CD14-positive monocyte (primary cell): Measurements from ENCODE around the gene APOBEC3H. TPM values are rescaled to one million over a fixed set of nuclear protein-coding genes. Genes with fewer than 3 reads are reported as not detected.

Source experiments
- DNase-seq, 3 donors: peaks; one replicate each; pipeline ENCODE4 v3.0.0-alpha.2; 2011 to 2022
- H2AFZ ChIP-seq: 2 replicates; pipeline ENCODE4 v1.6.0; 2012; ENCODE audit warnings: mild to moderate bottlenecking, low read depth, low read length, inconsistent platforms; ENCODE audit not compliant: insufficient read depth, poor library complexity, severe bottlenecking
- H3K27ac ChIP-seq, 2 donors: 1 replicate in 1 of 2; 2 replicates in 1 of 2; pipeline ENCODE4 v1.5.1; 2012 to 2013; ENCODE audit warnings: low read length in 2 of 2, control low read depth in 1 of 2, inconsistent platforms in 1 of 2, low read depth in 1 of 2, mild to moderate bottlenecking in 1 of 2
- H3K27me3 ChIP-seq, 2 donors: one replicate each; pipeline versions ENCODE4 v1.6.0 to v1.6.1; 2011 to 2013; ENCODE audit warnings: low read length in 2 of 2; ENCODE audit not compliant: control insufficient read depth in 2 of 2, insufficient read depth in 2 of 2
- H3K36me3 ChIP-seq, 2 donors: replicated peaks in 1 of 2; 1 replicate in 1 of 2; 2 replicates in 1 of 2; pipeline versions ENCODE4 v1.5.1 to v1.6.1; 2012 to 2013; ENCODE audit warnings: low read length in 2 of 2, control low read depth in 1 of 2, inconsistent platforms in 1 of 2, mild to moderate bottlenecking in 1 of 2; ENCODE audit not compliant: insufficient read depth in 2 of 2, control insufficient read depth in 1 of 2
- H3K4me1 ChIP-seq, 2 donors: 1 replicate in 1 of 2; 2 replicates in 1 of 2; pipeline versions ENCODE4 v1.5.1 to v1.6.1; 2012 to 2013; ENCODE audit warnings: low read length in 2 of 2, control low read depth in 1 of 2, inconsistent platforms in 1 of 2, mild to moderate bottlenecking in 1 of 2, moderate library complexity in 1 of 2; ENCODE audit not compliant: insufficient read depth in 2 of 2, control insufficient read depth in 1 of 2
- H3K4me2 ChIP-seq: replicated peaks from 2 replicates; pipeline ENCODE3; 2012; ENCODE audit warnings: low read length, moderate library complexity, mild to moderate bottlenecking; ENCODE audit not compliant: poor library complexity, severe bottlenecking; ENCODE audit errors: extremely low read depth
- H3K4me3 ChIP-seq, 3 experiments: fragments of 200-600 bp in 1 of 3; sonication (generic) in 1 of 3; replicated peaks in 1 of 3; 1 replicate in 2 of 3; 2 replicates in 1 of 3; pipeline ENCODE4 v1.5.1; 2011 to 2013; ENCODE audit warnings: low read length in 3 of 3, mild to moderate bottlenecking in 3 of 3, control low read depth in 2 of 3, low read depth in 2 of 3, inconsistent platforms in 1 of 3, moderate library complexity in 1 of 3
- H3K79me2 ChIP-seq: 2 replicates; pipeline ENCODE4 v1.6.0; 2012; ENCODE audit warnings: mild to moderate bottlenecking, control low read depth, inconsistent platforms, low read length, moderate library complexity; ENCODE audit not compliant: insufficient read depth
- H3K9ac ChIP-seq: 2 replicates; pipeline ENCODE4 v1.6.0; 2017; ENCODE audit warnings: low read length, mild to moderate bottlenecking; ENCODE audit not compliant: insufficient read depth, poor library complexity, severe bottlenecking
- H3K9me3 ChIP-seq, 2 donors: replicated peaks in 1 of 2; 1 replicate in 1 of 2; 2 replicates in 1 of 2; pipeline versions ENCODE4 v1.5.1 to v1.6.1; 2012 to 2013; ENCODE audit warnings: low read length in 2 of 2, control low read depth in 1 of 2; ENCODE audit not compliant: control insufficient read depth in 1 of 2, insufficient read depth in 1 of 2
- H4K20me1 ChIP-seq: 2 replicates; pipeline ENCODE4 v1.6.0; 2012; ENCODE audit warnings: mild to moderate bottlenecking, low read length, control low read depth, moderate library complexity; ENCODE audit not compliant: insufficient read depth
- H3K27ac Mint-ChIP-seq, 7 donors: one replicate each; pipeline ENCODE4 v1.8.0; 2020; ENCODE audit warnings: mild to moderate bottlenecking in 7 of 7, mixed read lengths in 7 of 7, moderate library complexity in 6 of 7, inconsistent platforms in 2 of 7
- H3K27me3 Mint-ChIP-seq, 3 donors: one replicate each; pipeline ENCODE4 v1.8.0; 2021 to 2022; ENCODE audit warnings: low read depth in 3 of 3, mild to moderate bottlenecking in 3 of 3, mixed read lengths in 3 of 3, moderate library complexity in 3 of 3, inconsistent platforms in 1 of 3
- H3K36me3 Mint-ChIP-seq, 2 donors: one replicate each; pipeline ENCODE4 v1.8.0; 2020; ENCODE audit warnings: mixed read lengths in 2 of 2, inconsistent platforms in 1 of 2, mild to moderate bottlenecking in 1 of 2
- H3K4me1 Mint-ChIP-seq: one replicate; pipeline ENCODE4 v1.8.0; 2020; ENCODE audit warnings: mild to moderate bottlenecking, mixed read lengths
- H3K4me3 Mint-ChIP-seq, 2 donors: one replicate each; pipeline ENCODE4 v1.8.0; 2020; ENCODE audit warnings: mild to moderate bottlenecking in 2 of 2, mixed read lengths in 2 of 2, moderate library complexity in 1 of 2
- H3K9me3 Mint-ChIP-seq, 7 donors: one replicate each; pipeline ENCODE4 v1.8.0; 2020 to 2022; ENCODE audit warnings: mixed read lengths in 7 of 7, mild to moderate bottlenecking in 6 of 7, moderate library complexity in 6 of 7, inconsistent platforms in 2 of 7
- CTCF ChIP-seq: fragments of 200-600 bp; IDR thresholded peaks from one replicate; pipeline ENCODE4 v1.8.0; 2022; ENCODE audit warnings: antibody characterized with exemption, mild to moderate bottlenecking
- WGBS: methylation state at CpG from one replicate; pipeline ENCODE4 v1.1.5; 2013; ENCODE audit warnings: missing lambda C conversion rate; ENCODE audit not compliant: insufficient coverage; 5-methylcytosine and 5-hydroxymethylcytosine counted together
- intact Hi-C, 2 donors: fragments of 100-400 bp; cut with micrococcal nuclease; formaldehyde crosslinking; loops; one replicate each; pipeline versions ENCODE4 v1.15.0 to v1.15.1; 2023
- polyA plus RNA-seq, 3 donors: library from polyadenylated mRNA; depleted of rRNA in 1 of 3; unstranded in 2 of 3; stranded (reverse) in 1 of 3; fragments of 300-500 nt in 2 of 3; fragments of >200 nt in 1 of 3; fragmentation: Illumina TruSeq in 2 of 3; gene quantifications; 1 replicate in 2 of 3; 2 replicates in 1 of 3; pipeline ENCODE4 v1.2.3, GENCODE V29; 2012 to 2021

APOBEC3H gene
- polyA plus RNA-seq, 3 donors = 0.28 TPM; not detected in 2

GRCh38 chr22:39114112-39114511 is 17.1 kb downstream of the APOBEC3H start:
- H3K36me3 Mint-ChIP-seq = no peaks in the 10 kb centered on the region
- H3K79me2 ChIP-seq = no peaks in the 10 kb centered on the region
- peaks cover 15% of the 10 kb centered on the region for H3K4me1 Mint-ChIP-seq
- H3K27me3 Mint-ChIP-seq = peaks cover 13 to 24% (median 13%) of the 10 kb centered on the region in 3 donors
- peaks cover 0 to 3% of the 10 kb centered on the region in 2 donors for H3K27me3 ChIP-seq
- H3K27ac Mint-ChIP-seq = no peak overlapping the region
- no peak overlapping the region for H2AFZ ChIP-seq
- no peak for TF ChIP-seq CTCF
- H3K9ac ChIP-seq = no peak overlapping the region
- H3K4me3 ChIP-seq = no peak overlapping the region
- H3K4me1 ChIP-seq = peaks cover 6 to 8% of the 10 kb centered on the region in 2 donors
- no peak overlapping the region for H3K4me2 ChIP-seq
- no peak for DNase-seq
- intact Hi-C loops = loop anchor here in 1 of 2 donors (10.0 kb wide), 1 partner anchor 99 kb away; the partner anchor contains the start of gene APOBEC3C
- WGBS = 70% methylated on average over 5 of the region's 6 CpGs
- H3K9me3 ChIP-seq = no peaks in the 10 kb centered on the region
- no peaks in the 10 kb centered on the region for H3K36me3 ChIP-seq
- H3K4me3 Mint-ChIP-seq = no peak overlapping the region
- H4K20me1 ChIP-seq = no peaks in the 10 kb centered on the region
- H3K9me3 Mint-ChIP-seq = peaks cover 0 to 2% (median 0%) of the 10 kb centered on the region in 7 donors
- H3K27ac ChIP-seq = no peak overlapping the region

- no peaks in the 10 kb centered on the region for H3K36me3 ChIP-seq
- no peak overlapping the region for H3K4me3 ChIP-seq
- no peak for TF ChIP-seq CTCF
- peaks cover 0 to 2% (median 0%) of the 10 kb centered on the region in 7 donors for H3K9me3 Mint-ChIP-seq
- DNase-seq = no peak
- H3K9ac ChIP-seq = no peak overlapping the region
- intact Hi-C loops = loop anchor here in 1 of 2 donors (10.0 kb wide), 1 partner anchor 101 kb away; the partner anchor contains the start of gene APOBEC3C
- H3K27ac ChIP-seq = no peak overlapping the region
- no peak overlapping the region for H2AFZ ChIP-seq
- no peaks in the 10 kb centered on the region for H3K79me2 ChIP-seq
- H3K4me3 Mint-ChIP-seq = no peak overlapping the region
- no peaks in the 10 kb centered on the region for H3K36me3 Mint-ChIP-seq
- no peak overlapping the region for H3K27ac Mint-ChIP-seq
- WGBS = no CpG with 5 or more reads among the region's 2 CpGs
- no peaks in the 10 kb centered on the region for H4K20me1 ChIP-seq
- H3K4me2 ChIP-seq = no peak overlapping the region
- peaks cover 15% of the 10 kb centered on the region for H3K4me1 Mint-ChIP-seq
- peaks cover 0 to 3% of the 10 kb centered on the region in 2 donors for H3K27me3 ChIP-seq
- H3K27me3 Mint-ChIP-seq = peaks cover 4 to 16% (median 8%) of the 10 kb centered on the region in 3 donors
- H3K4me1 ChIP-seq = peaks cover 6 to 8% of the 10 kb centered on the region in 2 donors
- no peaks in the 10 kb centered on the region for H3K9me3 ChIP-seq
These were observed 18.5 kb downstream of the APOBEC3H start for GRCh38 chr22:39115570-39115969.
